ENCODE data around the gene WNT16. TPM values are rescaled to one million over a fixed set of nuclear protein-coding genes. Genes with fewer than 3 reads are reported as not detected.
A peak's percentile ranks its signal among the peaks of the same experiment; 100 is the strongest.

Gene WNT16
- total RNA-seq, 4 donors from 2014 or later = 12.7 to 23.9 (median 16.2) TPM

DNA sequence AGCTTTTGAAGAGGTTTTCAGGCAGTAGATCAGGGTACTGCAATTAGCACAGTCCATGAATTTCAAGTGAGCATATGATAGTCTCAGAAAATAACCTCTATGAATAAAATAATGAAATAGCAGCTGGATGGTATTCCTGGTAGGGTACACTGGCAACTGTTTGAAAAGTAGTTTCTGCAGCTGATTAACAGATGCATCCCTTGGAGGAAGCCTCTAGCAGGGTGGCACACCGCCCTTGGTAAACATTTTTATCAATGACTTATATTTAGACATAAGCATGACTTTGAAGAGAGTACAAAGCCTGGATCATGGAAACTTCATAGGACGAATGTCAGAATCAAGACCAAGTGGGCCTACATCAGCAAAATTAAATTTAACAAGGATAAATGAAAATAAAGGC is 26.8 kb downstream of the WNT16 start:
- no peak for DNase-seq (ENCODE audit: low spot score in 2 of 2)
- 88 to 96% methylated on average over 2 of the region's 2 CpGs for WGBS, 2 donors
- intact Hi-C loops (cut with DNase I; ENCODE audit: low total_unique reads) = no loop called here
- no peak overlapping the region for H3K4me3 ChIP-seq (ENCODE audit: low read depth, poor library complexity, severe bottlenecking)
- no peak for TF ChIP-seq POLR2A (IDR thresholded peaks at IDR 0.05)
- TF ChIP-seq CTCF (IDR thresholded peaks at IDR 0.05) = no peak

DNA sequence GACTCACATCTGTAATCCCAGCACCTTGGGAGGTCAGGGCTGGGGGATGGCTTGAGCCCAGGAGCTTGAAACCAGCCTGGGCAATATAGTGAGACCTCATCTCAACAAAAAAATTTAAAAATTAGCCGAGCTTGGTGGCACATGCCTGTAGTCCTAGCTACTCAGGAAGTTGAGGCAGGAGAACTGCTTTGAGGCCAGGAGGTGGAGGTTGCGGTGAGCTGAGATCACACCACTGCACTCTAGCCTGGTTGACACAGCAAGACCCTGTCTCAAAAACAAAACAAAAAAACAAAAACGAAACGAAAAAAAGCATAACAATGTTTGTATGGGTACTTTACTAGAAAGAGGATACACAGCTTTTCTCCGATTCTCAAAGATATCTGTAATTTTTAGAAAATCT is 31.8 kb downstream of the WNT16 start:
- intact Hi-C loops (cut with DNase I; ENCODE audit: low total_unique reads) = loop anchor here (10.0 kb wide), 1 partner anchor 634 kb away; no protein-coding TSS in a partner anchor
- 86 to 87% methylated on average over 5 of the region's 5 CpGs for WGBS, 2 donors
- no peak for TF ChIP-seq CTCF (IDR thresholded peaks at IDR 0.05)
- no peak for TF ChIP-seq POLR2A (IDR thresholded peaks at IDR 0.05)
- no peak overlapping the region for H3K4me3 ChIP-seq (ENCODE audit: low read depth, poor library complexity, severe bottlenecking)
- DNase-seq (ENCODE audit: low spot score in 2 of 2) = no peak

GRCh38 chr7:121366852-121367431 is 38.1 kb downstream of the WNT16 start:
- H3K4me3 ChIP-seq (ENCODE audit: low read depth, poor library complexity, severe bottlenecking) = no peak overlapping the region
- intact Hi-C loops (cut with DNase I; ENCODE audit: low total_unique reads) = loop anchor here (5.0 to 10.0 kb wide), 2 partner anchors 180 to 628 kb away; no protein-coding TSS in a partner anchor
- TF ChIP-seq POLR2A (IDR thresholded peaks at IDR 0.05) = no peak
- TF ChIP-seq CTCF (IDR thresholded peaks at IDR 0.05) = peak in 1 of 3 donors; percentile 67
- no peak for DNase-seq (ENCODE audit: low spot score in 2 of 2)
- WGBS, 2 donors = 25 to 31% methylated on average over 2 of the region's 2 CpGs

- no peak overlapping the region for H3K4me3 ChIP-seq (ENCODE audit: low read depth, poor library complexity, severe bottlenecking)
- no peak for TF ChIP-seq POLR2A (IDR thresholded peaks at IDR 0.05)
- no peak for TF ChIP-seq CTCF (IDR thresholded peaks at IDR 0.05)
- WGBS, 2 donors = 37 to 41% methylated on average over 2 of the region's 2 CpGs
- intact Hi-C loops (cut with DNase I; ENCODE audit: low total_unique reads) = loop anchor here (5.0 to 10.0 kb wide), 2 partner anchors 178 to 625 kb away; no protein-coding TSS in a partner anchor
- no peak for DNase-seq (ENCODE audit: low spot score in 2 of 2)
These were observed 40.7 kb downstream of the WNT16 start for GRCh38 chr7:121369462-121369861.

DNA sequence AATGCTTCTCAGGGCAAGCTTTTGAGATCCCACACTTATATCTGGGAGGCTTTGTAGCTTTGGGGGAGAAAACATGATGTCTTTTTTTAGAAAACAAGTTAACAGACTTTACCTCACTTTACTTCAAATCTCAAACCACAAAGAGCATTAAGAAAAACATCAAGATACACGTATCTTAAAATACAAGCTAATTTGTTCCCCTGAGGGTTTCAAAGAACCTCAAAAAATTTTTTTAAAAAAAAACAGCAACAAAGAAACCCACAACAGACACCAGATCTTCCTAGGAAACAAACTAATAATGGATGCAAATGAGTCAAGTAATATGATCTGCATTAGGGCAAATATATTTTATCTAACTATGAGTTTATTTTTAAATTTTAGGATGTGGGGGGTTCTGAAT is 42.6 kb downstream of the WNT16 start:
- intact Hi-C loops (cut with DNase I; ENCODE audit: low total_unique reads) = no loop called here
- no peak overlapping the region for H3K4me3 ChIP-seq (ENCODE audit: low read depth, poor library complexity, severe bottlenecking)
- DNase-seq (ENCODE audit: low spot score in 2 of 2) = no peak
- no peak for TF ChIP-seq POLR2A (IDR thresholded peaks at IDR 0.05)
- TF ChIP-seq CTCF (IDR thresholded peaks at IDR 0.05) = no peak
- 67 to 78% methylated on average over 1 of the region's 1 CpG for WGBS, 2 donors

GRCh38 chr7:121371883-121372282 is 43.1 kb downstream of the WNT16 start:
- intact Hi-C loops (cut with DNase I; ENCODE audit: low total_unique reads) = no loop called here
- 57 to 61% methylated on average over 2 of the region's 2 CpGs for WGBS, 2 donors
- no peak for TF ChIP-seq POLR2A (IDR thresholded peaks at IDR 0.05)
- no peak for TF ChIP-seq CTCF (IDR thresholded peaks at IDR 0.05)
- no peak overlapping the region for H3K4me3 ChIP-seq (ENCODE audit: low read depth, poor library complexity, severe bottlenecking)
- DNase-seq (ENCODE audit: low spot score in 2 of 2) = no peak

Data from lower leg skin (tissue), 4 donors.